HG03139 (cell line): ENCODE results near the gene RAET1E.
"Not testable (repeated sequence)": the region's sequence is repeated elsewhere in the genome, so short reads cannot be mapped to it uniquely, and the experiment has no call there.

Experiments
- ATAC-seq: cut with Tn5 transposase; IDR thresholded peaks from one replicate; pipeline ENCODE4 v1.9.1; 2021; ENCODE audit not compliant: unreplicated experiment

RAET1E gene

DNA sequence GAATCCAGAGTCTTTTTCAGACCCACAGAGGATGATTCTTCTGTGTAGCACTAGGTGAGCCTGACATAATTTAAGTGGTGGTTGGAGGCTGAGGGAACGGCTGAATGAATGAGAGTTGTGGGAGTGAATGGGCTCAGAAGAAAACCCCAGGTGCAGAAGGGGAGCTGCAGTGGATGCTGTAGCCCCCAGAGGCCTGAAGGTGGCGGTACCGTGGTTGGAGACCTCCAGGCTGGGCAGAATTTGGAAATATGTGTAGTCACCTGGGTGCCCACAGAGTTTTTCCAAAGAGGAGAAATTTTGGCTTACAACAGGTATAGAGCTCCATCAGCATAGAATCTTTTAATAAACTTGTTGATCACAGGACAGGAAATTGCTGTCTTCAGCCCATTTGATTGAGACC is 31.5 kb upstream of the RAET1E start:
- ATAC-seq, result no peak

DNA sequence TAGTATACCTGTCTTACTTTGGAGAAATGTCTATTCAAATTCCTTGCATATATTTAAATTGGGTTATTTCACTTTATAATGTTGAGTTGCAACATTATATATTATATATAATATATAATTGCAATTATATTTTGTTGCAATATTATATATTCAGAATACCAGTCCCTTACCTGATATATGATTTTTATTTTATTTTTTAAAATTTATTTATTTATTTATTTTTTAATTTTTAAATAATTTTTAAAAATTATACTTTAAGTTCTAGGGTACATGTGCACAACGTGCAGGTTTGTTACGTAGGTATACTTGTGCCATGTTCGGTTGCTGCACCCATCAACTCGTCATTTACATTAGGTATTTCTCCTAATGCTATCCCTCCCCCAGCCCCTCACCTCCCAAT is 29.1 kb upstream of the RAET1E start:
- ATAC-seq, result not testable (repeated sequence)

DNA sequence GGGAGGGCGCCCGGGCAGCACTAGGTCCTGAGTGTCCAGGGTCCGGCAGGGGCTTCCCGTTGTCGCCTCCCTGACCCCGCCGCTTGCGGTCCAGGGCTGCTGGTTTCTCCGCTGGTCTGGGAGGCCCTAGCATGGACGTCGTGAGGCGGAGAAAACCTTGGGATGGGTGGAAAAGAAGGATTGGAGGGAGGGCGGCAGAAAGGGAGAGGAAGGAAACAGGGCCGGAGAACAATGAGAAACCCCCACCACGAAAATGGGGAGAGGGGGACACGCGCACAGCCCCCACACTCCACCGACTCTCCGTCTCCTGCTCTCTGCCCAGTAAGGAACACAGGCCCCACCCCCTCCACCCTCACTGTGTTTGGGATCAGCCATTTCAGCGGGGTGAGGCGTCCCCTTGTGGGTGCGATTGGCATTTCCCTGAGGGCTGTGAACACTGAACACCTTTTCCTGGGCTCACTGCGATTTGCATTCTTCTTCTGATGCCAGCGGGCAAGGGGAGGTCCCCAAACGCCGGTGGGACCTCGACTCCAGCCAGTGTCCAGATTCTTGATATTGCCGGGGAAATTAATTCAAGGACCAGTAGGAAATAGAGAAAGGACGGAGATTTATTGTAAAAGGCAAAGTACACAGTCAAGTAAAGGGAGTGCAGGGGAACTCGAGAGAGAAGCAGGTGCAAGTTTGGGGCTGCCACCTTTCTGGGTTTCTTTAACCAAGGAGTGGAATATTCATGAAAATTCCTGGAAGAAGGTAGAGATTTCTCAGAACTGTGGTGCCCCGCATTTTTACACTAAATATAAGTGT is 28.3 kb upstream of the RAET1E start:
- no peak for ATAC-seq

DNA sequence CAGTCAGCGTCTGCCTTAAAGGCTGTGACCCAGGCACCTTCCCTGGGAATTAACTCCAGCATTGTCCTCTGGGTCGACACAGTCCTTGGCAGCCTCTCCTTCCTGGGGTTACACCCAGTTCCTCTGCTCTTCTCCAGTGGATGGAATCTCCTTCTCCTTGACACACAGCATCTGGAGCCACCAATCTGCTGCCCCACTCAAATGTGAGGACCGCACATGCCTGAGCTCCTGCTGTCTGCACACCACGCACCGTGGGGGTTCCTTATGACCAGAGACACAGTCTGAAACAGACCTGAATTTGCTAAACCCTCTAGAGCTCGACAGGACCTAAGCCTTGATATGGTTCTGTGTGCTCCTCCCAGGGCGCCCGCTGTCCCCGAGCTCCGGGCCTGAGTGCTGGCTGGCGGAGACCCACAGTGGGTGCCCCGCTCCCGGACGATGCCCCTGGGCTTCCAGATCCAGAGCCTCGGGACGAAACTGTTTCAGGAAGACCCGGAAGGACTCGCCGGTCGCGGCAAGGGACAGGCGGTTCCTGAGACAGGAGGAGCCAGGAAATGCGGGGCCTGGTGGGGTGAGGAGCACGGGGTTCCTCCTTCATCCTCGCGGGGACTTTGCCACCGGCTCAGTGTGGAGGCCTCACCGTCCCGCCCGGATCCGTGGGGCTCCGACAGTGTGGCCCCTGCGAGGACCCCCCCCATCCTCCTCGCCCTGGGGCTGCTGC is 27.5 kb upstream of the RAET1E start:
- no peak for ATAC-seq

DNA sequence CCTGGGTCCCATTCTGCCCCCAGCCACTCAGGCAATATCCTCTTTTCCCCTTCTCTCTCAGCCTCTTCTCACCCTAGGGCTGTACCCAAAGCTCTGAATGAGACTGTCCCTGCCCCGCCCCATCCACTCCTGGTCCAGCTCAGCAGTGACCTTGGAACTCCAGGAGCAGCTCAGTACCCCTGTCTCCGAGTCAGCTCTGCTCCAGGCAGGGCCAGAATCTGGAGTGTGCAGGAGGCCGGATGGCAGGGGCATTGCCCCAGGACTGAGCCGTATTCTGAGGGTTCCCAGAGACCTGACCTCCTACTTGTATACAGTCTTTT is 27.0 kb upstream of the RAET1E start:
- no peak for ATAC-seq

DNA sequence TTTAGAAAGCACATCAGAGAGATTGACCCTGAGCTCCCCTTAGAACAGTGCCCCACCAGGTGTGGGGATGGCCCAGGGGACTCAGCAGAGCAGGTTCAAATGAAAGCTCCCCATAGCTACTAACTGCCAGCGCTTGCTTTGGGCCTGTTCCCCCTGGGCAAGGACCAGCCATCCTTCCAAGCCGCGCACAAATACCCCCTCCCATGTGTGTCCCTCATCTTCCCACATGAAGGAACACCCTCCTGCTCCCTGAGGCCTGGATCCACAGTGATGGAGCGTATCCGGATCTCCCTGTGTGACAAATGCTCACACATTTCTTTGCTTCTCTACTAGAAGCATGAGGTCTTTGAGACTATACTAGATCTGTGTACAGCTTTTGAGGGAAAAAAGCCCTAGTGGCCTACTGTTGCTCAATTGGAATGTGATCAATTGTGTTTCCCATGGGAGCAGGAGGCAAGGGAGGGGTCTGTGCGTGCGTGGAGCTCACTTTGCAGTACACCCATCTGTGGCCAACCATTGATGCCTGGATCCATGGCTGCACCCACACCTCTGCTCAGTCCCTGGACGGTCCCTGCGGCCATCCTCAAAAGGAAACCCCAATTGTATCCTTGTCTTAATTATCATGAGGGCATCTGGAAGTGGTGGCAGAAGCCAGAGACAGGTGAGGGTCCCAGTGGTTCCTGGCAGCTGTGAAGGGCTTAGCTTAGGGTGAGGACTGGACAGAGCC is 26.5 kb upstream of the RAET1E start:
- ATAC-seq, result no peak

DNA sequence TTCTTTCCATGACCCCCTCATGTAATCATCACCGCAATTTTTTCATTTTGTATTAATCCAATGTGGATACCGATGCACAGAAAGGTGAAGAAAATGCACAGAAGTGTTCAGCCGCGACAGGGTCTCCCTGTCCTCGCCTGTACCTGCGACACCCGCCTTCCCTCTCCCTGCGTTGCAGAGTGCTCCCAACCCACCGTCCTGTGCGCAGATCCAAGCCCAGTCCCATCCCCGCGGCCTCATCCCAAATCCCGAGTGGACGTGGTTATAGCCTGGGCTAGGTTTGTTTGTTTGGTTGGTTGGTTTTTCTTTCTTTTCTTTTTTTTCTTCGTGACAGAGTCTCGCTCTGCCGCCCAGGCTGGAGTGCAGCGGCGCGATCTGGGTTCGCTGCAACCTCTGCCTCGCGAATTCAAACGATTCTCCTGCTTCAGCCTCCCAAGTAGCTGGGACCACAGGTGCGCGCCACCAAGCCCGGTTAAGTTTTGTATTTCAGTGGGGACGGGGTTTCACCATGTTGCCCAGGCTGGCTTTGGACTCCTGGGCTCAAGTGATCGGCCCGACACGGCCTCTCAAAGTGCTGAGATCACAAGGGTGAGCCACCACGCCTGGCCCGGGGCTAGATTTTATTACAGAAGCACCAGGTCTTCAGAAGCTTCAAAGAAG is 25.5 kb upstream of the RAET1E start:
- ATAC-seq, result no peak

DNA sequence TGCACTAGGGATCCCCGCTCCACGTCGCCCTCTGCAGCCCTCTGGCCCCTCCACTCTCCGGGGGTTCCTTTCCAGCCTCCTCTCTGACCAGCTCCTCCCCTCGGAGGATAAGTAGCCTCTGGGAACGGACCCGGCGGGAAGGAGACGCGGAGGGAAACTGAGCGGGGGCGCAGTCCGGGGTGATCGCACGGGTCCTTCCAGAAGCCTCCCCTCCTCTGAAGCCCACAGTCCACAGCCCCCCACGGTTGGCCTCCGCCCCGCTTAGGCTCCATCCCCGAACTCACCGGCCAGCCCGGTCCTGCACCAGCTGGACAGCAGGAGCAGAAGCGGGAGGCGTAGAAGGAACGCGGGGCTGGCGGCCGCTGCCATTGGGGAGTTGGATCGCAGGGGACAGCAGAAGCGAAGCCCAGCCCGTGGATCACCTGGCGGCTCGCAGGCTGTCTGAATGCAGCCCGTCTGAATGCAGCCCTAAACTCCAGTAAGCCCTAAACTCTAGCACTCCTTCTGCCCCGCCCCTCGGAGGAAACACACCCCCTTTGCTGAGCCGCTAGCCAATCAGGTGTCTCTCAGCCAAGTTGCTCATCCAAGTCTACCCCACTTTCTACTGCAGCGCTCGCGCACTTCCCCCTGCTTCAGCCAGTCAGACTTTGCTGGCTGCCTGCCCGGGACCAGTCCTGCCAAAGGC is 24.9 kb upstream of the RAET1E start, which contains the start of gene RAET1G:
RAET1G (minus strand) TSS at position 480 of the 685 bp plus-strand sequence; CDS start at position 369, 111 bp downstream.
- no peak for ATAC-seq

DNA sequence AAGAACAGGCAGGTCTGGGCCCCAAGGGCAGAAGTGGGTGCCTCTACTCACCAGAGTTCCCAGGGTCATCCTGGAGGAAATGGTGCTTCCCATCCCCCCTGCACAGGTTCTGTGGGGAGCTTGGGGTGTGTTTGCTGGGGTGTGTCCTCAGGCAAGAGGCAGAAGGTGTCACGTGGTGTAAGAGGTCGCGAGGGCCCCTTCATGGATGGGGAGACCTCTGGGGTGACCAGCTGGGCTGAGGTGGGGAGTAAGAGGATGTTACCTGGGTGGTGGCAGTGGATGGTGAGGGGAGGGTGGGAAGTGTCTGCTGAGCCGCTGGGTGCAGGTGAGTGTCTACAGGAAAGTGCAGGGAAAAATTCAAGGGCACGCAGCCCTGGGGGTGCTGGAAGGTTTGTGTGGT is 24.2 kb upstream of the RAET1E start:
- ATAC-seq, result not testable (repeated sequence)

DNA sequence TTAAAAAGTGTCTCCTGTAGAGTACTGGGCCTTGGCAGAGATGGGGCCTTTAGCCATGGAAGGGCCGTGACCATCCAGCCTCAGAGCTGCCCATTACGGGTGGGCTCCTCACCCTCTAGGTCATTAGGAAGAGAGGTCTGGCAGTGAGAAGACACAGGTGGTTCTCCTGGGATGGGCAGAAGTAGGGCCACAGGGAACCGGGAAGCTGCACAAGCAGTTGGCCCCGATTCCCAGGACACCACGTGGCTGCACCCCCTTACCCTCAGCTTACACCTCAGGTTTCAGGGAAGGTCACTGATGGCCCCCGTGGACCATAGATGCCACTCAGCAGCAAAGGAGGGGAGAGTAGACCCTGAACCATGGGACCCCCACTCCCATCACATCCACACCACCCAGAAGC is 23.4 kb upstream of the RAET1E start:
- no peak for ATAC-seq

DNA sequence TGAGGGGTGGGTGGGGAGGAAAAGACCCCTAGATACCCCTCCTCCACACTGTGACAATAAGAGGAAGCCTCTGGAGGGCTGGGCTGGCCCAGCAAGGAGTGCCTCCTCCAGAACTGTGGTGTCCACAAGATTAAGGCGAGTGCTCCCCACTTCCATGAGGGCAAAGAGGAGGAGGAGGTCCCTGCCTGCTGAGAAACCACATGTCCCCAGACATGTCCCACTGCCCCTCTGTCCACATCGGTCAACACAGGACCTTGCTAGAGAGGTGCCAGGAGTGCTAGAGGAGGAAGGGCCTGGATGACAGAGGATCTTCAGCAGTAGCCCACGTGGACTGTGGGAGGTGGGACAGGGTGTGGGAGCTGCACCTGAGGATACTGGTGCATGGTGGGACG is 21.9 kb upstream of the RAET1E start:
- ATAC-seq, result no peak

DNA sequence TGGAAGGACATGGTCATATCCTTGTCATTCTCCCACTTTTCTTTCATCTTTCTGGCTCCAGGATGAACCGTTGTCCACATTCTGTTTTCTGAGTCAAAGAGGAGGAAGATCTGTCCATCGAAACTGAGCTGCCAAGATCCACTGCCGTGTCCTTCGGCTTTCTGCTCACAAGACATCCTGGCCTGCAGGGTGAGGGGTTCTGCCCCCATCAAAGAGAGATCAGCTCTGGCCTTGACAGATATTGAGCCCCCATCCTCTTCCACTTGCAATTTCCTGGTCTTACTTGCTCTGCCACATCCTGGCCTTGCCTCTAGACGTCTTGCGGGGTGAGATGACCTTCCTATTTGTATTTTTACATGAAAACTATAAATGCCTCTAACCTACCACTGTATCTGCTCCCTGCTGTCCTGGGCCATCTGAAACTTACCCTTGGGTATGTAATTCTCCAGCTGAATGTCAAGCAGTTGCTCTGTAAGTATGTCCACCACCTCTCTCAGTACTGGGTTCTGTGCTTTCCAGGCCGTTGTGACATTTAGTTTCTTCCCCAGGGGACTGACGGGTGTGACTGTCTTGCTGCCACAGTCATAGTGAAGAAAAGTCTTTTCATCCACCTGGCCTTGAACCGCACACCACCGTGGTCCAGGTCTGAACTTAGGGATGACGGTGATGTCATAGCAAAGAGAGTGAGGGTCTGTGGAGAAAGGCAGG is 21.4 kb upstream of the RAET1E start:
- not testable (repeated sequence) for ATAC-seq

DNA sequence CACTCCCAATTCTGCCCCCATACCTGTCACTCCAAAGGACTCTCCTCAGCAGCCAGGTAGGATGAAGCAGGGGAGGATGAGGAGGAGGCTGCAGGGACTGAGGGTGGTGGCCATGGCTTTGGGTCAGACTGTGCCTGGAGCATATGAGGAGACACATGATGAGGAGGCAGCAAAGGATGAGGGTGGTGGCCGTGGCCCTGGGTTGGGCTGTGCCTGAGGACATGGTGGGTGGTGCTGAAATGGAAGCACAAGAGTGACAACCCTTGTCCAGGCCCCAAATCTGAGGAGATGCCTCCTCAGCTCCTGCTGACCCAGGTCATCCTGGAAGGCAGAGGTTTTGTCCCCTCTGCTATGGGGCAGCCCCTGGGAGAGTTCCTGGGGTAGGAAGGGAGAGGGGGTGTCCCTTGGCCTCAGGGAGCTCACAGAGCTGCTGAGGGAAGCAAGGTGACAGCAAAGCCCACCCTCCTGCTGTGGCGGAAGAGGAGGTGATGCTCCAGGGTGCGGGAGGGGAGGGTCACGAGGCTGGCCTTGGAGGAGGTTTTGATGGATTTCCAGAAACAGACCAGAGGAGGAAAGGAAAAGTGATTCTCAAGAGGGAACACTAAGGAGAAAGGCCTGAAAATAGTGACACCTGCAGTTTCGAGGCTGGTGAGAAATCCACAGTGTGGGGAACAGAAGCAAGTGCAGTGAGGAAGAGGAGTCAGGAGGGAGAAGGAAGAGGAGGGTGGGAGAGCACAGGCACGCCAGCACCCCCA is 20.4 kb upstream of the RAET1E start:
- ATAC-seq, result no peak

DNA sequence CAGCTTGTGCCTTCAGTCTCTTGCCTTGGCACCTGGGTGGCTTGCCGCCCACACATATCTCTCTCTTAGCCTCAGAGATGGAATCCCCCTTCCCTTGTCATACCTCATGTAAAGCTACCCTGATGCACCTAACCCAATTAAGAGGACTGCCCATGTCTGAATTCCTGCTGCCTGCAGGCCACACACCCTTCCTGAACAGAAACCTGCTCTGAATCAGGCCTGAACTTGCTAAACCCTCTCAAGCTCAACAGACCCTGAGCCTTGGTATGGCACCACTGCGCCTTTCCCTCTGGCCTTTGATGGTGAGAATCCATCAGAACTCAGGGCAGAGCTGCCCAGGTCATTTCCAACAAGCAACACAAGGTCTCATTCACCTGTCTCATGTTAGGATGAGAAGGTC is 19.8 kb upstream of the RAET1E start:
- no peak for ATAC-seq

DNA sequence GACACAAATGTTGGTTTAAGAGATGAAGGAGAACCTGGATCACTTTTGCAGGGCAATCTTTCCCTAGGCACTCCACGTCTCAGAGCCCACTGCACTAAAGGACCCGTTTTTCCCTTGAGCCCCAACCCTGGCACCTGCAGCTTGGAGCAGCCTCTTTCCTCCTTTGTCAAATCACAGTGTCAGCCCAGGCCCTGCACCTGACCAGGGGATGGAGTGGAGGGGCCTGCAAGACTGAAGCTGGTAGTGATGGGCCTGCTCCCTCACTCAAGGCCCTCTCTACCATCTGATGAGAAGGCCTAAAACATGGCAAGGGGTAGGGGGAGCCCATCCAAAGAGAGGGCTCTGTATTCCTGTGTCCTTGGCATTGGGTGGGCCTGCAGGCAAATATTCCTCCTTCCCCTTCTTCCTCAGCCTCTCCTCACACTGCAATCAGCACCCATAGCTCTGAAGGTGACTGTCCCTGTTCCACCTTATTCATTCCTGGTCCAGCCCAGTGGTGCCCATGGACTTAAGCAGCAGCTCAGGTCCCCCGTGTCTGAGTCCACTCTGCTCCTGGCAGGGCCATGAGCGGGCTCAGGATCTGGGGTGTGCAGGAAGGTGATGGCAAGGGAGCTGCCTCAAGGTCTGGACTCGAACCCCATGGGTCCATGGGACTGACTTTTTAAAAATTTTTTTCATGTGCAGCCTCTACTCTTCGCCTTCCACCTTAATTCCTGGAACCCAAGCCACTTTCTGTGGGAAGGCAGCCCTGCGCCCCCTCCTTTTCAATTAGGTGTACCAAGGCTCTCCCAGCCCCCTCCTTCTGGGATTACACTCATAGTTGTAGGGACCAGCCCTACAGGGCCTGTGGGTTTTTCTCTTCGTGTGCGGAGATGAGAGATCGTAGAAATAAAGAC is 18.3 kb upstream of the RAET1E start:
- ATAC-seq, result no peak

DNA sequence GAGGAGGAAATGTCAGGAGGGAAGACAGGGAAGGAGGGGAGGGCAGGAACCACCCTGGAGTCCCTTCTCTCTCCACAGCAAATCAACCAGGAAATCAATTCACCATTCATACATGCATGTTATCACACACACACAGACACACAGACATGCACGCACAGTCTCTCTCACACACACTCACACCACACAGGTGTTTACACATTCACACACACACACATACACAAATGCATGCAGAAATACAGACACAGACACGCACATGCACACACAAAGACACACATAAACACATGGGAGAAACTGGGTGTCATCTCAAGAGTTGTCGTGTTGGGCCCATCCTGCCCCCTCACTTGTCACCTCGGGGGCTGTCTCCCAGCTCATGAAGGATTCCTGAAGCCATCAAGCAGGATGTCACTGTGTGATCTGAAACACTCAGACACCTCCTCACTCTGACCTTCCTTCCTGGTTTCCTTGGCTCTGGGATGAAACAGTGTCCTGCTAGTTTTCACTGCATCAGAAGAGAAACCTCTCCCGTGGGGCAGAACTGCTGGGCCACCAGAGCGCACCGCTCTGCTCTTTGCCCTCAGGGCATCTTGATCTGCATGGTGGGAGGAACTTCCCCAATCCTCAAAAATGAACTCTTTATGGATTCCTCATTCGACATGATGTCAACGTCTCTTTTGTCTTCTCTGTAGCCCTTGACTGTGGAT is 15.8 kb upstream of the RAET1E start:
- no peak for ATAC-seq

DNA sequence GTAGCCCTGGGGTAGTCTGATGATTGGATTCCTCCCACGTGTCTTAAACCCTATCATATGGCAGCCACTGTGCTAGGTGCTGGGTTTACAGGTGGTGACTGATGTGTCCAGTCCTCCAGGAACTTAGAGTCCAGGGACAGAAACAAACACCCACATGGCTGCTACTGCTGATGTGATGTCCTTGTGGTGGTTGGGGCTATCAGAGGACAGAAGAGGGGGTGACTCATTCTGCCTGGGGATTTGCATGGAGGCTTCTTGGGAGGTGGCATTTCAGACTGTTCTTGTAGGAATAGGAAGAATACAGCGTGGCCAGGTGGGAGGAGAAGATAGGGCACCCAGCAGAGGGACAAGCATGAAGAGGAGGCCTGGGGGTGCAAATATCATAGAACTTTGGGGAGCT is 15.2 kb upstream of the RAET1E start:
- no peak for ATAC-seq

DNA sequence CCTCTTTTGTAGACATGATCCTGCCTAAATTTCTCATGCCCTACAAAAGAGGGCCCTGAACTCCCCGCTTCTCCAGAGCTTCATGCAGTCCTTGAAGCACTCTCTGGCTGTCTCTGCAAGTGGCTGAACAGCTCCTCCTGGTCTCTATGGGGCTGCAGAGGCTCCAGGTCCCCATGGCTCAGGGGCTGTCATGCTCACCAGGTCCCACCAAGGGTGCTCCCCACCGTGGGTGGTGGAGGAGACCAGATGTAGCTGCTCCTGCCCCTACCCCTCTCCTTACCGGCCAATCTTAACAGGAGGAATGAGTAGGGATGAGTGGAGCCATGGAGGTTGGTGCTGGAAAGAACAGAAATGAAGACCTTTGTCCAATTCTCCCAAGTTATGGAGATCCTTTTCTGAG is 14.8 kb upstream of the RAET1E start:
- ATAC-seq, result not testable (repeated sequence)
